ENCODE results near the gene IFRD2.

- TF ChIP-seq CTCF (conservative IDR thresholded peaks at IDR 0.05; ENCODE audit: low read depth in 2 of 2) (no peak), POLR2AphosphoS5 (IDR thresholded peaks at IDR 0.05; ENCODE audit: low read depth) (no peak), EZH2 (IDR thresholded peaks at IDR 0.05; ENCODE audit: low read depth, unreplicated experiment) (no peak), EZH2phosphoT487 (IDR thresholded peaks at IDR 0.05; ENCODE audit: unreplicated experiment) (no peak), ZNF331 (CRISPR knock-in tag; IDR thresholded peaks at IDR 0.05; ENCODE audit: low read depth) (no peak), CREB1 (CRISPR knock-in tag; IDR thresholded peaks at IDR 0.05; ENCODE audit: low read depth) (no peak), REST (IDR thresholded peaks at IDR 0.05; ENCODE audit: unreplicated experiment) (no peak), JUNB (IDR thresholded peaks at IDR 0.05; ENCODE audit: unreplicated experiment) (no peak)
Measured at GRCh38 chr3:50269460-50269859, 22.8 kb downstream of the IFRD2 start.

Data from GM23338 (cell line).